Cardiac fibroblast (primary cell): ENCODE results near the gene PXMP4.
A peak's percentile ranks its signal among the peaks of the same experiment; 100 is the strongest.

Experiments used
- DNase-seq, 2 donors: peaks; one replicate each; pipeline versions ENCODE4 v3.0.0 to v3.0.0-alpha.2; 2010; ENCODE audit warnings: low read depth in 2 of 2
- H3K4me3 ChIP-seq, 2 donors: replicated peaks in 1 of 2; 1 replicate in 1 of 2; 2 replicates in 1 of 2; pipeline ENCODE4 v1.5.1; 2011; ENCODE audit warnings: low read depth in 2 of 2, low read length in 2 of 2, mild to moderate bottlenecking in 2 of 2, moderate library complexity in 1 of 2
- CTCF ChIP-seq: IDR thresholded peaks from one replicate; pipeline ENCODE4 v1.5.1; 2011; ENCODE audit warnings: low read depth, mild to moderate bottlenecking, low read length, inconsistent platforms

PXMP4 gene

GRCh38 chr20:33677991-33678702 lies 42.0 kb downstream of the PXMP4 start:
- TF ChIP-seq CTCF, result no peak
- H3K4me3 ChIP-seq, result no peak overlapping the region
- DNase-seq, result no peak

- H3K4me3 ChIP-seq, result no peak overlapping the region
- TF ChIP-seq CTCF, result no peak
- no peak for DNase-seq
These were observed 43.2 kb downstream of the PXMP4 start for GRCh38 chr20:33676652-33677645.

- no peak for DNase-seq
- no peak for TF ChIP-seq CTCF
- no peak overlapping the region for H3K4me3 ChIP-seq
These were observed 44.0 kb downstream of the PXMP4 start for GRCh38 chr20:33676121-33676520.

- no peak for TF ChIP-seq CTCF
- peak in 1 of 2 donors; percentile 62 for DNase-seq
- H3K4me3 ChIP-seq, result peak overlapping the region in 1 of 2 donors; percentile 42
These were observed 44.8 kb downstream of the PXMP4 start for GRCh38 chr20:33675136-33675959.

GRCh38 chr20:33674294-33675135 lies 45.6 kb downstream of the PXMP4 start, which contains the start of gene NECAB3:
Gene NECAB3, minus strand, starts transcription at chr20:33674428. Its CDS starts 76 bp downstream, at chr20:33674352.
- peak; percentile 52 to 77 for DNase-seq
- TF ChIP-seq CTCF, result no peak

More at GRCh38 chr20:33674294-33675135, 45.6 kb downstream of the PXMP4 start, which contains the start of gene NECAB3:
- peak within 1 kb of the TSS; percentile 56 to 71 for H3K4me3 ChIP-seq
